Loucy (cell line): ENCODE measurements around the gene RALB.
A peak's percentile ranks its signal among the peaks of the same experiment; 100 is the strongest.

Experiments
- H2AFZ ChIP-seq: fragments of 200-600 bp; sonication (generic); 2 replicates; pipeline ENCODE4 v1.6.0; 2016; ENCODE audit warnings: antibody characterized with exemption, mild to moderate bottlenecking, low read length, moderate library complexity
- H3F3A ChIP-seq: fragments of 200-600 bp; 2 replicates; pipeline ENCODE4 v1.6.0; 2016; ENCODE audit warnings: antibody characterized with exemption, low read depth, mild to moderate bottlenecking
- H3K27me3 ChIP-seq: fragments of 200-600 bp; sonication (generic); 2 replicates; pipeline ENCODE4 v1.6.1; 2014; ENCODE audit warnings: low read length, mild to moderate bottlenecking; ENCODE audit not compliant: insufficient read depth, poor library complexity, severe bottlenecking
- H3K36me3 ChIP-seq: fragments of 200-600 bp; sonication (generic); 2 replicates; pipeline ENCODE4 v1.6.1; 2016; ENCODE audit warnings: low read length; ENCODE audit not compliant: insufficient read depth
- H3K4me1 ChIP-seq: fragments of 200-600 bp; sonication (generic); 2 replicates; pipeline ENCODE4 v1.5.1; 2014; ENCODE audit warnings: low read length, mild to moderate bottlenecking; ENCODE audit not compliant: insufficient read depth, poor library complexity, severe bottlenecking
- H3K4me2 ChIP-seq: fragments of 200-600 bp; sonication (generic); 2 replicates; pipeline ENCODE4 v1.6.0; 2014; ENCODE audit warnings: antibody characterized with exemption, low read length, low read depth, mild to moderate bottlenecking; ENCODE audit not compliant: poor library complexity, severe bottlenecking
- H3K4me3 ChIP-seq: fragments of 200-600 bp; sonication (generic); 2 replicates; pipeline ENCODE4 v1.5.1; 2014; ENCODE audit warnings: low read length, mild to moderate bottlenecking, mixed read lengths; ENCODE audit not compliant: poor library complexity, severe bottlenecking
- H3K79me2 ChIP-seq: fragments of 200-600 bp; sonication (generic); 2 replicates; pipeline ENCODE4 v1.6.1; 2014; ENCODE audit warnings: low read length; ENCODE audit not compliant: insufficient read depth
- H3K9ac ChIP-seq: fragments of 200-600 bp; sonication (generic); 2 replicates; pipeline ENCODE4 v1.6.0; 2014; ENCODE audit warnings: mild to moderate bottlenecking, low read depth, low read length, moderate library complexity; ENCODE audit not compliant: poor library complexity, severe bottlenecking
- H3K9me2 ChIP-seq: fragments of 200-600 bp; sonication (generic); replicated peaks from 2 replicates; pipeline ENCODE4 v1.6.1; 2016; ENCODE audit warnings: low read depth, low read length, mixed read lengths
- H3K9me3 ChIP-seq: fragments of 200-600 bp; sonication (generic); 2 replicates; pipeline ENCODE4 v1.6.1; 2014; ENCODE audit warnings: mild to moderate bottlenecking, antibody characterized with exemption, low read length, low read depth; ENCODE audit not compliant: insufficient read depth
- H4K20me1 ChIP-seq: fragments of 200-600 bp; sonication (generic); 2 replicates; pipeline ENCODE4 v1.6.0; 2014; ENCODE audit warnings: antibody characterized with exemption, low read length, mild to moderate bottlenecking; ENCODE audit not compliant: insufficient read depth, poor library complexity, severe bottlenecking
- EZH2phosphoT487 ChIP-seq: fragments of 200-600 bp; IDR thresholded peaks from 2 replicates; pipeline ENCODE4 v1.6.1; 2018; ENCODE audit warnings: antibody characterized with exemption, mild to moderate bottlenecking, moderate library complexity, borderline replicate concordance
- TF ChIP-seq, protein P1 (sequence below): fragments of 200-600 bp; sonication (generic); conservative IDR thresholded peaks from 2 replicates; pipeline ENCODE4 v1.5.1; 2014; ENCODE audit warnings: mild to moderate bottlenecking, antibody characterized with exemption, low read length

RALB gene

GRCh38 chr2:120204417-120204816 is 48.2 kb upstream of the RALB start:
- H3K4me1 ChIP-seq, result no peaks in the 10 kb centered on the region

GRCh38 chr2:120204945-120205670 is 47.5 kb upstream of the RALB start:
- Histone ChIP-seq H3K9me2 (no peaks in the 10 kb centered on the region), H3K27me3 (no peaks in the 10 kb centered on the region), H3K4me2 (no peak overlapping the region), H3K79me2 (no peaks in the 10 kb centered on the region), H3F3A (no peaks in the 10 kb centered on the region), H3K4me3 (no peak overlapping the region), H3K36me3 (no peaks in the 10 kb centered on the region), H3K4me1 (no peaks in the 10 kb centered on the region), H4K20me1 (no peaks in the 10 kb centered on the region), H3K9ac (no peak overlapping the region), H3K9me3 (no peaks in the 10 kb centered on the region), H2AFZ (no peak overlapping the region)
- TF ChIP-seq, protein P1, sequence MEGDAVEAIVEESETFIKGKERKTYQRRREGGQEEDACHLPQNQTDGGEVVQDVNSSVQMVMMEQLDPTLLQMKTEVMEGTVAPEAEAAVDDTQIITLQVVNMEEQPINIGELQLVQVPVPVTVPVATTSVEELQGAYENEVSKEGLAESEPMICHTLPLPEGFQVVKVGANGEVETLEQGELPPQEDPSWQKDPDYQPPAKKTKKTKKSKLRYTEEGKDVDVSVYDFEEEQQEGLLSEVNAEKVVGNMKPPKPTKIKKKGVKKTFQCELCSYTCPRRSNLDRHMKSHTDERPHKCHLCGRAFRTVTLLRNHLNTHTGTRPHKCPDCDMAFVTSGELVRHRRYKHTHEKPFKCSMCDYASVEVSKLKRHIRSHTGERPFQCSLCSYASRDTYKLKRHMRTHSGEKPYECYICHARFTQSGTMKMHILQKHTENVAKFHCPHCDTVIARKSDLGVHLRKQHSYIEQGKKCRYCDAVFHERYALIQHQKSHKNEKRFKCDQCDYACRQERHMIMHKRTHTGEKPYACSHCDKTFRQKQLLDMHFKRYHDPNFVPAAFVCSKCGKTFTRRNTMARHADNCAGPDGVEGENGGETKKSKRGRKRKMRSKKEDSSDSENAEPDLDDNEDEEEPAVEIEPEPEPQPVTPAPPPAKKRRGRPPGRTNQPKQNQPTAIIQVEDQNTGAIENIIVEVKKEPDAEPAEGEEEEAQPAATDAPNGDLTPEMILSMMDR, result no peak
- TF ChIP-seq EZH2phosphoT487, result no peak

More at GRCh38 chr2:120204417-120204816, 48.2 kb upstream of the RALB start:
- H3F3A ChIP-seq, result no peaks in the 10 kb centered on the region
- H3K79me2 ChIP-seq, result no peaks in the 10 kb centered on the region
- no peaks in the 10 kb centered on the region for H3K27me3 ChIP-seq
- no peaks in the 10 kb centered on the region for H3K36me3 ChIP-seq
- H4K20me1 ChIP-seq, result no peaks in the 10 kb centered on the region
- no peak overlapping the region for H2AFZ ChIP-seq
- no peaks in the 10 kb centered on the region for H3K9me3 ChIP-seq
- H3K4me2 ChIP-seq, result no peak overlapping the region
- no peaks in the 10 kb centered on the region for H3K9me2 ChIP-seq
- H3K4me3 ChIP-seq, result no peak overlapping the region
- TF ChIP-seq, protein P1, result no peak
- TF ChIP-seq EZH2phosphoT487, result no peak
- no peak overlapping the region for H3K9ac ChIP-seq

GRCh38 chr2:120206022-120206581 is 46.5 kb upstream of the RALB start:
- H3K79me2 ChIP-seq, result no peaks in the 10 kb centered on the region
- no peaks in the 10 kb centered on the region for H3K9me2 ChIP-seq
- no peaks in the 10 kb centered on the region for H3K27me3 ChIP-seq
- H4K20me1 ChIP-seq, result no peaks in the 10 kb centered on the region
- no peaks in the 10 kb centered on the region for H3K4me1 ChIP-seq
- no peaks in the 10 kb centered on the region for H3F3A ChIP-seq
- TF ChIP-seq, protein P1, result peak; percentile 75
- TF ChIP-seq EZH2phosphoT487, result no peak
- H3K4me2 ChIP-seq, result no peak overlapping the region
- no peak overlapping the region for H3K9ac ChIP-seq
- no peak overlapping the region for H3K4me3 ChIP-seq
- no peaks in the 10 kb centered on the region for H3K9me3 ChIP-seq
- H3K36me3 ChIP-seq, result no peaks in the 10 kb centered on the region
- no peak overlapping the region for H2AFZ ChIP-seq
